ENCODE measurements around the gene MAGI2. TPM values are rescaled to one million over a fixed set of nuclear protein-coding genes. Genes with fewer than 3 reads are reported as not detected.
A peak's percentile ranks its signal among the peaks of the same experiment; 100 is the strongest.
"Not testable (repeated sequence)": the region's sequence is repeated elsewhere in the genome, so short reads cannot be mapped to it uniquely, and the experiment has no call there.

Gene MAGI2
- polyA plus RNA-seq, 1 donor = 2.6 TPM

DNA sequence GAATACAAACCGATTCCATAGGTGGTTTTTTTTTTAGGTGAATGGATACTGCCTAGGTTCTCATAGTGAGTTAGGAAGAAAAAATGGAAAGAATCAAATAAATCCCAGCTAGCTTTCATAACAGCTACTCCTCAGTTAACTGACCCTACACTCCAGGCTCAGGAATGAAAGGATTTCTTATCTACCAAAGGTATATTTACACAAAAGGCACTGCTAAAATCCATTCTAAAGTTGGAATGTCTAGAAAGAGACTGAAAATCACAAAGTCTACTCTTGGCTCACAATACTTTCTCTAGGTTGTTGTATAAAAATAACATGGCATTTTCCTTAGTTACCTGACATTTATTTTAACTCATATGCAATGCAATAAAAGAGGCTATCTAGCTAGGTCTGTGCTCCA is 375.2 kb downstream of the MAGI2 start:
- DNase-seq = no peak
- Histone ChIP-seq H3K4me1 (ENCODE audit: control insufficient read depth, insufficient read depth, low read length) (no peaks in the 10 kb centered on the region), H3K36me3 (ENCODE audit: control insufficient read depth, insufficient read depth, low read length) (no peaks in the 10 kb centered on the region), H3K27ac (ENCODE audit: low read length) (no peak overlapping the region), H3K27me3 (ENCODE audit: control insufficient read depth, insufficient read depth, low read length) (no peaks in the 10 kb centered on the region), H3K4me3 (ENCODE audit: low read length) (no peak overlapping the region), H3K9me3 (ENCODE audit: control insufficient read depth, low read depth, low read length) (no peaks in the 10 kb centered on the region)
- WGBS (ENCODE audit: insufficient coverage, low lambda C conversion rate) = 50% methylated on average over 1 of the region's 1 CpG

DNA sequence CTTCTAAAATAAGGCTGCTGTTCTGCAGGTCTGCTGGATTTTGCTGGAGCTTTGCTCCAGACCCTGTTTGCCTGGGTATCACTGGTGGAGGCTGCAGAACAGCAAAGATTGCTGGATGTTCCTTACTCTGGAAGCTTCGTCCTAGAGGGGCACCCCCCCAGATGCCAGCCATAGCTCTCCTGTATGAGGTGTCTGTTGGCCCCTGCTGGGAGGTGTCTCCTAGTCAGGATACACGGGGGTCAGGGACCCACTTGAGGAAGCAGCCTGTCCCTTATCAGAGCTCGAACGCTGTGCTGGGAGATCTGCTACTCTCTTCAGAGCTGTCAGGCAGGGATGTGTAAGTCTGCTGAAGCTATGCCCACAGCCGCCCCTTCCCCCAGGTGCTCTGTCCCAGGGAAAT is 382.3 kb downstream of the MAGI2 start:
- H3K27ac ChIP-seq (ENCODE audit: low read length); H3K27me3 ChIP-seq (ENCODE audit: control insufficient read depth, insufficient read depth, low read length); H3K9me3 ChIP-seq (ENCODE audit: control insufficient read depth, low read depth, low read length); DNase-seq; H3K4me3 ChIP-seq (ENCODE audit: low read length); H3K4me1 ChIP-seq (ENCODE audit: control insufficient read depth, insufficient read depth, low read length); H3K36me3 ChIP-seq (ENCODE audit: control insufficient read depth, insufficient read depth, low read length): not testable (repeated sequence)
- WGBS (ENCODE audit: insufficient coverage, low lambda C conversion rate) = no CpG with 5 or more reads among the region's 5 CpGs

DNA sequence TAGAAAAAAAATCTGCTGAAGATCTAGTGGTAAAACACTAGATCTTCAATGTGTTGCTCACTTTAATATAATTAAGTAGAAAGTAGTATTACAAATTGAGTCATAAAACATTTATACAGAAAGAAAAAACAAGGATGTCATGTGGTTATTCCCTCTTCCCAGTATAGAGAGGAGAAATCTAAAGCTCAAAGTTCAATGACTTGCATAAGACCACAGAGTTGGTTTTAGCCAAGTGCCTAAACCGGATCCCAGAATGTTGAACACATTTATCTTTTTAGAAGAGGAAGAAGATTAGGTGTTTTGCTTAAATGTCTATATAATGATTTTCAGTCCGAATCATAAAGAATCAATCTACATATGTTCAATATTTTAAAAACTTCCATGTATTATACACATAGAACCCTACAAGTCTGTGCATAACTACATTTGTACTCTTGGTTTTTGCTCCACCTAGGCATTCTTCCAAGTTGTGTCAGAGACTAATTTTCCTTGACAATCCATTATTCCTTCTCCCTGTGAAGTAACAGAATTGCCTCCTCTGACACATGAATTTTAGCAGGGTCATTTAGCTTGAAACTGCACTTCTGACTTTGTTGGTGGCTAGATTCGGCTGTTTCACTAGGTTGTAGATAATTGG is 389.2 kb downstream of the MAGI2 start:
- no peaks in the 10 kb centered on the region for H3K27me3 ChIP-seq (ENCODE audit: control insufficient read depth, insufficient read depth, low read length)
- no peaks in the 10 kb centered on the region for H3K36me3 ChIP-seq (ENCODE audit: control insufficient read depth, insufficient read depth, low read length)
- H3K9me3 ChIP-seq (ENCODE audit: control insufficient read depth, low read depth, low read length) = no peaks in the 10 kb centered on the region
- no peak overlapping the region for H3K27ac ChIP-seq (ENCODE audit: low read length)
- 100% methylated on average over 1 of the region's 3 CpGs for WGBS (ENCODE audit: insufficient coverage, low lambda C conversion rate)
- DNase-seq = no peak
- no peaks in the 10 kb centered on the region for H3K4me1 ChIP-seq (ENCODE audit: control insufficient read depth, insufficient read depth, low read length)
- H3K4me3 ChIP-seq (ENCODE audit: low read length) = no peak overlapping the region

DNA sequence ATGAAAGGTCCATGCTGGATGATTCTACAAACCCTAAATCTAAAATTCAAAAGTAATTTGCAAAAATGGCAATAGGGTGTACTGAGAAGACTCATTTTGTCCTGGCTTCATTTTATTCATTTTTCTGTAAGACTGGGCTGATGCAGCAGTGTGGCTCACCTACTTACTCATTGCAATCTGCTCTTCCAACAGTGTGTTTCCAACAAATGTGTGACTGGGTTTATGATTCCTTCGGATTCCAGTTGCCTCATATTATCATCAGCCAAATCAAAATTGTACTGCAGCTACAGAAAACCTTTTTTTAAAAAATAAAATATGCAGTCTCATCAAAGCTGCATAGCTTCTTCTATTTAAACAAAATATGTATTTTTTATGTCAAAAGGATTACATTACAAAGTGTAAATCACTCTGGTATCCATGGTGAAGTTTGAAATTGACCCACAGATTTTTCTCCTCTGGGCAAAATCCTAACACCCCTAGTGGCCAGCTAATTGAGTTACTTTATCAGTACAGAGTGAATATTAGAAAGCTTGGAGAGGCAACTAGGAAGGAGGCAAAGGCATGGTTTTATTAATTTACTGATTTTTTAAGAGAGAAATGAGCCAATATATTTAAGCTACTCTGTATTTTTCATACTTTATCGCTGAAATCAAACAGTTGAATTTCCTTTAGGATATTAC is 390.3 kb downstream of the MAGI2 start:
- Histone ChIP-seq H3K4me1 (ENCODE audit: control insufficient read depth, insufficient read depth, low read length) (no peaks in the 10 kb centered on the region), H3K36me3 (ENCODE audit: control insufficient read depth, insufficient read depth, low read length) (no peaks in the 10 kb centered on the region), H3K4me3 (ENCODE audit: low read length) (no peak overlapping the region), H3K27me3 (ENCODE audit: control insufficient read depth, insufficient read depth, low read length) (no peaks in the 10 kb centered on the region), H3K27ac (ENCODE audit: low read length) (no peak overlapping the region), H3K9me3 (ENCODE audit: control insufficient read depth, low read depth, low read length) (no peaks in the 10 kb centered on the region)
- WGBS (ENCODE audit: insufficient coverage, low lambda C conversion rate) = no CpG with 5 or more reads among the region's 2 CpGs
- DNase-seq = no peak

DNA sequence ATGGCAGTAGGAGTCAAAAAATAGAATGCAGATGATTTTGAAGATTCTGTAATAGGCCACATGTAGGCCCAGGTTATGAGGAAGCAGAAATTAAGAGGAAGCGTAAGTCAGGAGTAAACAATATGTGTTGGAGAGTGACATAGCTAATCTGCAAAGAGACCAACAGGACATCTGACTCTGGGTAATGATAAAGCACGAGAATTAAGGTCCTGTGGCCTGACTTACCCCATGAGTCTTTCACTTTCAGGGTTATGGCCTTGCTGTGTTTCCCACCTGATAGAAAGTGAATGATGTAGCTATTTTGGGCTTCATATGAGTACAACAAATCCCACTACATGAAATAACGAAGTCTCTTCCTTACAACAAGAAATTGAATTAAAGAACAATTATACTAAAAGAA is 393.0 kb downstream of the MAGI2 start:
- DNase-seq = no peak
- no peaks in the 10 kb centered on the region for H3K36me3 ChIP-seq (ENCODE audit: control insufficient read depth, insufficient read depth, low read length)
- no peak overlapping the region for H3K4me3 ChIP-seq (ENCODE audit: low read length)
- H3K27ac ChIP-seq (ENCODE audit: low read length) = no peak overlapping the region
- H3K4me1 ChIP-seq (ENCODE audit: control insufficient read depth, insufficient read depth, low read length) = no peaks in the 10 kb centered on the region
- WGBS (ENCODE audit: insufficient coverage, low lambda C conversion rate) = 100% methylated on average over 1 of the region's 3 CpGs
- no peaks in the 10 kb centered on the region for H3K27me3 ChIP-seq (ENCODE audit: control insufficient read depth, insufficient read depth, low read length)
- H3K9me3 ChIP-seq (ENCODE audit: control insufficient read depth, low read depth, low read length) = no peaks in the 10 kb centered on the region

DNA sequence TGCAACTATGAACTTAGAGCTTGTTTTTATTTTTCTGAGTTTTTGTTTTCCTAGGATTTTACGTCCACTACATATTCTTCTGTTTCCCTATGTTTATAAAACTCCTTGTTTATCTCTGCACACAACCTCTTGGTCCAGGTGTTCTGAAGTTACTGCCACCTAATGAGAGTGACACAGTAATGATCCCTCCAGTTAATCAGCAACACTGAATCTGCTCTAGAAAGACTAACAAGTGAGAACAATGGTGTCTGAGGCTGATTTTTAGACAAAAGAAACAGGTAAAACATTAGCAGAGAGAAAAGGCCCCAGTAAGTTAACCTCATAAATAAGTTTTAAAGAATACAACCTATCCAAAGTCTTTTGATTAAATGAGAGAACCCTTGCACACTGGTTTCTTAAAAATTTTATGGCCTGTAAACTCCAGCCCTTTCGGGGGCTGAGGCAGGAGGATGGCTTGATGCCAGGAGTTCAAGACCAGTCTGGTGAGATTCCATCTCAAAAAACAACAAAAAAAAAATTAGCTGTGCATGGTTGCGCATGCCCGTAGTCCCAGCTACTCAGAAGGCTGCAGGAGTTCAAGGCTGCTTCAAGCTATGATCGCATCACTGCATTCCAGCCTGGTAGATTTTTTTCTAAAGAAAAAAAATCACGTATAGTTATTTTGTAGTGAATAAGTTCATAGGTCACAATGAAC is 397.6 kb downstream of the MAGI2 start:
- DNase-seq = peak in 1 of 2 donors; percentile 14
- no peaks in the 10 kb centered on the region for H3K36me3 ChIP-seq (ENCODE audit: control insufficient read depth, insufficient read depth, low read length)
- H3K27ac ChIP-seq (ENCODE audit: low read length) = no peak overlapping the region
- no peaks in the 10 kb centered on the region for H3K9me3 ChIP-seq (ENCODE audit: control insufficient read depth, low read depth, low read length)
- 31% methylated on average over 2 of the region's 6 CpGs for WGBS (ENCODE audit: insufficient coverage, low lambda C conversion rate)
- no peaks in the 10 kb centered on the region for H3K4me1 ChIP-seq (ENCODE audit: control insufficient read depth, insufficient read depth, low read length)
- H3K4me3 ChIP-seq (ENCODE audit: low read length) = no peak overlapping the region
- no peaks in the 10 kb centered on the region for H3K27me3 ChIP-seq (ENCODE audit: control insufficient read depth, insufficient read depth, low read length)

DNA sequence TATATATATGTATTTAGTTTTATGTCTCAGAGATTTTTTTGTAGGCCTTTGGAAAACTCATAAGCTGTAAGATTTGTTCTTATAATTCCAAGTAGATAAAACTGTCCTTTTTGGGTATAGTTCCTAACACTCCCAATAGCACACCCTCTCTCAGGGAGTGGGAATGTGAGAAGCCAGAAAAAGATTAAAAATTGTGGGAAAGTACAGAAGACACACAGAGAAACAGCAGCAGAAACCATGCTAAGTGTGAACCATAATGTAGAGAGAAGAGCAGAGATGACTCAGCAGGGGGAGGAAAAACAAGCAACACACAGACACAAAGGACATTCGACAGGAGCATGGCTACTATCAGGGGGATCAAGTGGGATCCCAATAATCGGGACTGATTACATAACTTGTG is 401.6 kb downstream of the MAGI2 start:
- Histone ChIP-seq H3K4me1 (ENCODE audit: control insufficient read depth, insufficient read depth, low read length) (no peaks in the 10 kb centered on the region), H3K27me3 (ENCODE audit: control insufficient read depth, insufficient read depth, low read length) (no peaks in the 10 kb centered on the region), H3K27ac (ENCODE audit: low read length) (no peak overlapping the region), H3K4me3 (ENCODE audit: low read length) (no peak overlapping the region), H3K9me3 (ENCODE audit: control insufficient read depth, low read depth, low read length) (no peaks in the 10 kb centered on the region), H3K36me3 (ENCODE audit: control insufficient read depth, insufficient read depth, low read length) (no peaks in the 10 kb centered on the region)
- no CpG with 5 or more reads among the region's 2 CpGs for WGBS (ENCODE audit: insufficient coverage, low lambda C conversion rate)
- no peak for DNase-seq

DNA sequence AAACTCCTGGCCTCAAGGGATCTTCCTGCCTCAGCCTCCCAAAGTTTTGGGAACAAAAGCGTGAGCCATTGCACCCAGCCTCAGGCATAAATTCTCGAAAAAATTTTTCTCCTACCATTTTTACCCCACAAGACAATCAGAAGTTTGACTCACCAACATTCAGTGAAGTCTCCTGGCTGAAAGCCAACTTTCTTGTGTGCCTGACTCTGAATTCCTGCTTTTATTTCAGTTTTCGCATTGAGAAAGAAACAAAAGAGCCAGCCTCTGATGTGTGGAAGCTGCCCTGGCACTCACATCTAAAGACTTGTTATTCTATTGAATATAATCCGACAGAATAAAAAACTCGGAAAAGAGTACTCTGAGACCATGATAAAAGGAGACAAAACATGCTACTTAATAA is 402.9 kb downstream of the MAGI2 start:
- no peak for DNase-seq
- Histone ChIP-seq H3K27me3 (ENCODE audit: control insufficient read depth, insufficient read depth, low read length) (no peaks in the 10 kb centered on the region), H3K36me3 (ENCODE audit: control insufficient read depth, insufficient read depth, low read length) (no peaks in the 10 kb centered on the region), H3K9me3 (ENCODE audit: control insufficient read depth, low read depth, low read length) (no peaks in the 10 kb centered on the region), H3K27ac (ENCODE audit: low read length) (no peak overlapping the region), H3K4me3 (ENCODE audit: low read length) (no peak overlapping the region), H3K4me1 (ENCODE audit: control insufficient read depth, insufficient read depth, low read length) (no peaks in the 10 kb centered on the region)
- WGBS (ENCODE audit: insufficient coverage, low lambda C conversion rate) = 93% methylated on average over 2 of the region's 5 CpGs

DNA sequence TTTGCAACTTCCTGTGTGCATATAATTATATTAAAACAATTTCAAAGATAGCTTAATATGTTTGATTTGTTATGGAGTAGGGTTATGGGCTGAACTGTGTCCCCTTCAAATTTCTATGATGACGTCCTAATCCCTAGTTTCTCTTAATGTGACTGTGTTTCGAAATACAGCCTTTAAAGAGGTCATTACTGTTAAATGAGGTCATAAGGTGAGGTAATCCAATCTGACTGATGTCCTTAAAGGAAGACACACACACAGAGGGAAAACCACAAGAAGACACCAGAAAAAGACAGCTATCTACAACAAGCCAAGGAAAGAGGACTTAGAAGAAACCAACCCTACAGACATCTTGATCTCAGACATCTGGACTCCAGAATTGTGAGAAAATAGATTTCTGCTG is 407.4 kb downstream of the MAGI2 start:
- WGBS (ENCODE audit: insufficient coverage, low lambda C conversion rate) = 67% methylated on average over 1 of the region's 2 CpGs
- no peak overlapping the region for H3K4me3 ChIP-seq (ENCODE audit: low read length)
- no peaks in the 10 kb centered on the region for H3K36me3 ChIP-seq (ENCODE audit: control insufficient read depth, insufficient read depth, low read length)
- no peaks in the 10 kb centered on the region for H3K4me1 ChIP-seq (ENCODE audit: control insufficient read depth, insufficient read depth, low read length)
- H3K27ac ChIP-seq (ENCODE audit: low read length) = no peak overlapping the region
- no peaks in the 10 kb centered on the region for H3K27me3 ChIP-seq (ENCODE audit: control insufficient read depth, insufficient read depth, low read length)
- no peak for DNase-seq
- H3K9me3 ChIP-seq (ENCODE audit: control insufficient read depth, low read depth, low read length) = no peaks in the 10 kb centered on the region

DNA sequence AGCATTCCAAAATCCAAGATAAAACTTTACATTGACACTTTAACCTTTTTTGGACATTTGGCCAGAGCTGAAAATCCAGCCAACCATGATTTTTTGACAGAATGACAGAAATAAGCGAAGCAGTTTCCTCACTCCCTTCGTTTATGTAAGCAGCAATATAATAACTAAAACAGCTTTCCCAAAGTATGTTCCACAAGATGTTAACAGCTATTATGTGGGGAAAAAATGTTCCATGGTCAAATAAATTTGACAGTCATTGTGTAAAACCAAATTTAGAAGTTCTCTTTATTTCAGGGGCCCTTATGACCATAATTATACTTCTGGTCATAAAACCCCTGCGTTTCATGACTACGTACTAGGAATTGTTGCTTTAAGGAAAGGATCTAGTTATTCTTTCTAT is 416.5 kb downstream of the MAGI2 start:
- whole genome bisulfite sequencing (ENCODE audit: insufficient coverage, low lambda C conversion rate) = no CpG with 5 or more reads among the region's 4 CpGs
- no peaks in the 10 kb centered on the region for H3K9me3 ChIP-seq (ENCODE audit: control insufficient read depth, low read depth, low read length)
- no peak overlapping the region for H3K27ac ChIP-seq (ENCODE audit: low read length)
- H3K4me1 ChIP-seq (ENCODE audit: control insufficient read depth, insufficient read depth, low read length) = no peaks in the 10 kb centered on the region
- no peak for DNase-seq
- H3K27me3 ChIP-seq (ENCODE audit: control insufficient read depth, insufficient read depth, low read length) = no peaks in the 10 kb centered on the region
- H3K4me3 ChIP-seq (ENCODE audit: low read length) = no peak overlapping the region
- no peaks in the 10 kb centered on the region for H3K36me3 ChIP-seq (ENCODE audit: control insufficient read depth, insufficient read depth, low read length)
